ENCODE measurements around the gene HDAC4.

HDAC4 gene

GRCh38 chr2:239203443-239204135 lies 197.2 kb downstream of the HDAC4 start:
- no peaks in the 10 kb centered on the region for H3K9me3 ChIP-seq (ENCODE audit: control insufficient read depth, low read length)
- H3K4me3 ChIP-seq (ENCODE audit: low read length), result no peak overlapping the region
- DNase-seq (ENCODE audit: low read depth), result no peak
- H3K9ac ChIP-seq (ENCODE audit: low read length), result no peak overlapping the region
- no peaks in the 10 kb centered on the region for H3K36me3 ChIP-seq (ENCODE audit: control insufficient read depth, insufficient read depth, low read length, severe bottlenecking)
- H3K27me3 ChIP-seq (replicated peaks; ENCODE audit: control insufficient read depth, insufficient read depth, low read length), result no peaks in the 10 kb centered on the region
- H3K4me1 ChIP-seq (ENCODE audit: control insufficient read depth, insufficient read depth, low read length), result no peaks in the 10 kb centered on the region

GRCh38 chr2:239202836-239203235 lies 198.0 kb downstream of the HDAC4 start:
- H3K27me3 ChIP-seq (replicated peaks; ENCODE audit: control insufficient read depth, insufficient read depth, low read length), result no peaks in the 10 kb centered on the region
- DNase-seq (ENCODE audit: low read depth), result no peak
- H3K9me3 ChIP-seq (ENCODE audit: control insufficient read depth, low read length), result no peaks in the 10 kb centered on the region
- no peak overlapping the region for H3K4me3 ChIP-seq (ENCODE audit: low read length)
- H3K4me1 ChIP-seq (ENCODE audit: control insufficient read depth, insufficient read depth, low read length), result no peaks in the 10 kb centered on the region
- H3K9ac ChIP-seq (ENCODE audit: low read length), result no peak overlapping the region
- no peaks in the 10 kb centered on the region for H3K36me3 ChIP-seq (ENCODE audit: control insufficient read depth, insufficient read depth, low read length, severe bottlenecking)

- no peaks in the 10 kb centered on the region for H3K4me1 ChIP-seq (ENCODE audit: control insufficient read depth, insufficient read depth, low read length)
- H3K4me3 ChIP-seq (ENCODE audit: low read length), result no peak overlapping the region
- DNase-seq (ENCODE audit: low read depth), result no peak
- H3K9ac ChIP-seq (ENCODE audit: low read length), result no peak overlapping the region
- no peaks in the 10 kb centered on the region for H3K36me3 ChIP-seq (ENCODE audit: control insufficient read depth, insufficient read depth, low read length, severe bottlenecking)
- H3K27me3 ChIP-seq (replicated peaks; ENCODE audit: control insufficient read depth, insufficient read depth, low read length), result no peaks in the 10 kb centered on the region
- no peaks in the 10 kb centered on the region for H3K9me3 ChIP-seq (ENCODE audit: control insufficient read depth, low read length)
These were observed 198.5 kb downstream of the HDAC4 start for GRCh38 chr2:239202343-239202742.

- Histone ChIP-seq H3K4me1 (ENCODE audit: control insufficient read depth, insufficient read depth, low read length) (no peaks in the 10 kb centered on the region), H3K9ac (ENCODE audit: low read length) (no peak overlapping the region), H3K27me3 (replicated peaks; ENCODE audit: control insufficient read depth, insufficient read depth, low read length) (no peaks in the 10 kb centered on the region), H3K9me3 (ENCODE audit: control insufficient read depth, low read length) (no peaks in the 10 kb centered on the region), H3K4me3 (ENCODE audit: low read length) (no peak overlapping the region), H3K36me3 (ENCODE audit: control insufficient read depth, insufficient read depth, low read length, severe bottlenecking) (no peaks in the 10 kb centered on the region)
- DNase-seq (ENCODE audit: low read depth), result no peak
These were observed 198.9 kb downstream of the HDAC4 start for GRCh38 chr2:239201884-239202283.

- Histone ChIP-seq H3K9ac (ENCODE audit: low read length) (no peak overlapping the region), H3K36me3 (ENCODE audit: control insufficient read depth, insufficient read depth, low read length, severe bottlenecking) (no peaks in the 10 kb centered on the region), H3K4me3 (ENCODE audit: low read length) (no peak overlapping the region), H3K9me3 (ENCODE audit: control insufficient read depth, low read length) (no peaks in the 10 kb centered on the region), H3K27me3 (replicated peaks; ENCODE audit: control insufficient read depth, insufficient read depth, low read length) (no peaks in the 10 kb centered on the region), H3K4me1 (ENCODE audit: control insufficient read depth, insufficient read depth, low read length) (no peaks in the 10 kb centered on the region)
- DNase-seq (ENCODE audit: low read depth), result no peak
These were observed 199.3 kb downstream of the HDAC4 start for GRCh38 chr2:239201531-239201876.

GRCh38 chr2:239200646-239201530 lies 199.9 kb downstream of the HDAC4 start:
- Histone ChIP-seq H3K27me3 (replicated peaks; ENCODE audit: control insufficient read depth, insufficient read depth, low read length) (no peaks in the 10 kb centered on the region), H3K9ac (ENCODE audit: low read length) (no peak overlapping the region), H3K4me1 (ENCODE audit: control insufficient read depth, insufficient read depth, low read length) (no peaks in the 10 kb centered on the region), H3K36me3 (ENCODE audit: control insufficient read depth, insufficient read depth, low read length, severe bottlenecking) (no peaks in the 10 kb centered on the region), H3K9me3 (ENCODE audit: control insufficient read depth, low read length) (no peaks in the 10 kb centered on the region), H3K4me3 (ENCODE audit: low read length) (no peak overlapping the region)
- no peak for DNase-seq (ENCODE audit: low read depth)

- H3K4me3 ChIP-seq (ENCODE audit: low read length), result no peak overlapping the region
- H3K9ac ChIP-seq (ENCODE audit: low read length), result peak overlapping the region; percentile 16
- H3K9me3 ChIP-seq (ENCODE audit: control insufficient read depth, low read length), result no peaks in the 10 kb centered on the region
- H3K36me3 ChIP-seq (ENCODE audit: control insufficient read depth, insufficient read depth, low read length, severe bottlenecking), result no peaks in the 10 kb centered on the region
- no peaks in the 10 kb centered on the region for H3K4me1 ChIP-seq (ENCODE audit: control insufficient read depth, insufficient read depth, low read length)
- DNase-seq (ENCODE audit: low read depth), result no peak
- no peaks in the 10 kb centered on the region for H3K27me3 ChIP-seq (replicated peaks; ENCODE audit: control insufficient read depth, insufficient read depth, low read length)
These were observed 201.6 kb downstream of the HDAC4 start for GRCh38 chr2:239199041-239199768.

GRCh38 chr2:239198221-239198620 lies 202.6 kb downstream of the HDAC4 start:
- H3K36me3 ChIP-seq (ENCODE audit: control insufficient read depth, insufficient read depth, low read length, severe bottlenecking), result no peaks in the 10 kb centered on the region
- H3K4me3 ChIP-seq (ENCODE audit: low read length), result no peak overlapping the region
- no peaks in the 10 kb centered on the region for H3K9me3 ChIP-seq (ENCODE audit: control insufficient read depth, low read length)
- H3K4me1 ChIP-seq (ENCODE audit: control insufficient read depth, insufficient read depth, low read length), result no peaks in the 10 kb centered on the region
- H3K27me3 ChIP-seq (replicated peaks; ENCODE audit: control insufficient read depth, insufficient read depth, low read length), result no peaks in the 10 kb centered on the region
- DNase-seq (ENCODE audit: low read depth), result no peak
- no peak overlapping the region for H3K9ac ChIP-seq (ENCODE audit: low read length)

GRCh38 chr2:239197146-239197545 lies 203.7 kb downstream of the HDAC4 start:
- Histone ChIP-seq H3K27me3 (replicated peaks; ENCODE audit: control insufficient read depth, insufficient read depth, low read length) (no peaks in the 10 kb centered on the region), H3K36me3 (ENCODE audit: control insufficient read depth, insufficient read depth, low read length, severe bottlenecking) (no peaks in the 10 kb centered on the region), H3K4me3 (ENCODE audit: low read length) (no peak overlapping the region), H3K4me1 (ENCODE audit: control insufficient read depth, insufficient read depth, low read length) (no peaks in the 10 kb centered on the region), H3K9ac (ENCODE audit: low read length) (no peak overlapping the region), H3K9me3 (ENCODE audit: control insufficient read depth, low read length) (no peaks in the 10 kb centered on the region)
- no peak for DNase-seq (ENCODE audit: low read depth)

- no peaks in the 10 kb centered on the region for H3K27me3 ChIP-seq (replicated peaks; ENCODE audit: control insufficient read depth, insufficient read depth, low read length)
- no peak for DNase-seq (ENCODE audit: low read depth)
- H3K4me3 ChIP-seq (ENCODE audit: low read length), result no peak overlapping the region
- H3K36me3 ChIP-seq (ENCODE audit: control insufficient read depth, insufficient read depth, low read length, severe bottlenecking), result no peaks in the 10 kb centered on the region
- no peak overlapping the region for H3K9ac ChIP-seq (ENCODE audit: low read length)
- no peaks in the 10 kb centered on the region for H3K4me1 ChIP-seq (ENCODE audit: control insufficient read depth, insufficient read depth, low read length)
- H3K9me3 ChIP-seq (ENCODE audit: control insufficient read depth, low read length), result no peaks in the 10 kb centered on the region
These were observed 204.3 kb downstream of the HDAC4 start for GRCh38 chr2:239196474-239197021.

GRCh38 chr2:239195992-239196391 lies 204.8 kb downstream of the HDAC4 start:
- Histone ChIP-seq H3K9me3 (ENCODE audit: control insufficient read depth, low read length) (no peaks in the 10 kb centered on the region), H3K4me1 (ENCODE audit: control insufficient read depth, insufficient read depth, low read length) (no peaks in the 10 kb centered on the region), H3K9ac (ENCODE audit: low read length) (no peak overlapping the region), H3K27me3 (replicated peaks; ENCODE audit: control insufficient read depth, insufficient read depth, low read length) (no peaks in the 10 kb centered on the region), H3K36me3 (ENCODE audit: control insufficient read depth, insufficient read depth, low read length, severe bottlenecking) (no peaks in the 10 kb centered on the region), H3K4me3 (ENCODE audit: low read length) (no peak overlapping the region)
- DNase-seq (ENCODE audit: low read depth), result no peak

Data from adipocyte (in vitro differentiated cells).